ENCODE data around the gene AGGF1. TPM values are rescaled to one million over a fixed set of nuclear protein-coding genes. Genes with fewer than 3 reads are reported as not detected.

Gene AGGF1
- total and polyA plus RNA-seq, 7 experiments from 2014 or later, result 17.2 to 33.3 (median 29.2) TPM

DNA sequence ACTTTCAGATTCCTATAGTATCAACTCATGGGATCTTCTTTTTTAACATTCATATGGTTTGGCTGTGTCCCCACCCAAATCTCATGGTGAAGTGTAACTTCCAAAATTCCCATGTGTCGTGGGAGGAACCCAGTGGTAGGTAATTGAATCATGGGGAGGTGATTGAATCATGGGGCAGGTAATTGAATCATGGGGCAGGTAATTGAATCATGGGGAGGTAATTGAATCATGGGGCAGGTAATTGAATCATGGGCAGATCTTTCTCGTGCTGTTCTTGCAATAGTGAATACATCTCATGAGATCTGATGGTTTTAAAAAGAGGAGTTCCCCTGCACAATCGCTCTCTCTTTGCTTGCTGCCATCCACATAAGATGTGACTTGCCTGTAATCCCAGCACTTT, 21.8 kb upstream of the AGGF1 start:
- Mint-ChIP-seq H3K27me3 (peaks cover 17 to 37% (median 31%) of the 10 kb centered on the region in 5 donors), H3K36me3 (no peaks in the 10 kb centered on the region), H3K4me1 (peaks cover 0 to 13% (median 0%) of the 10 kb centered on the region in 7 donors), H3K4me3 (no peak overlapping the region), H3K9me3 (peaks cover 0 to 4% (median 0%) of the 10 kb centered on the region in 11 donors), H3K27ac (no peak overlapping the region)
- Histone ChIP-seq H3K27me3 (ENCODE audit: control insufficient read depth in 2 of 2, insufficient read depth in 2 of 2, low read length in 2 of 2) (no peaks in the 10 kb centered on the region), H3K36me3 (ENCODE audit: control insufficient read depth in 2 of 3, insufficient read depth in 3 of 3, low read length in 3 of 3) (no peaks in the 10 kb centered on the region), H3K27ac (ENCODE audit: low read depth, low read length) (no peak overlapping the region), H3K9me3 (ENCODE audit: control insufficient read depth in 2 of 3, low read length in 3 of 3) (no peaks in the 10 kb centered on the region), H3K4me1 (ENCODE audit: control insufficient read depth in 2 of 2, insufficient read depth in 2 of 2, low read length in 2 of 2) (no peaks in the 10 kb centered on the region), H3K4me3 (ENCODE audit: low read length) (no peak overlapping the region)
- intact Hi-C loops (cut with micrococcal nuclease), result no loop called here
- DNase-seq, result no peak
- POLR2A ChIA-PET, result no interaction called here
- CTCF ChIA-PET, result no interaction called here
- no peak for ATAC-seq

DNA sequence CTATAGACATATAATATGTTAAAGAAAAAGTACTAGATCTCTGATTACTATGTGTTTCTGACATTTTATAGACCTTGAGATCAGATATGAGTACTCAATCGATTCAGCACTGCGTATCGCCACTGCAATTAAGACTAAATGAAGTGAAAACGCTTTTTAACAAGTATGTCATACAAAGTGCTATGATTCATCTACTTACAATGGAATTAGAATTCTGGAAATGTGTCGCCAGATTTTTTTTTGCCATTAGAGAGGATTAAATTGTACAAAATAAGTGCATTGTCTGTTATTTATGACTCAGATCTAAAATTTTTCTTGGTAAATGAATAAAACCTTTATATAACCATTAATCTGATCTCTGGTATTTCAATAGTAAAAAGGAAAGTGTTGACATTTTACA, 20.0 kb upstream of the AGGF1 start:
- H3K27me3 ChIP-seq (ENCODE audit: control insufficient read depth in 2 of 2, insufficient read depth in 2 of 2, low read length in 2 of 2), result no peaks in the 10 kb centered on the region
- Mint-ChIP-seq H3K4me3 (no peak overlapping the region), H3K4me1 (peaks cover 0 to 13% (median 0%) of the 10 kb centered on the region in 7 donors), H3K9me3 (peaks cover 0 to 4% (median 0%) of the 10 kb centered on the region in 11 donors), H3K36me3 (no peaks in the 10 kb centered on the region), H3K27me3 (peaks cover 11 to 34% (median 22%) of the 10 kb centered on the region in 5 donors), H3K27ac (no peak overlapping the region)
- DNase-seq, result no peak
- CTCF ChIA-PET, result no interaction called here
- H3K36me3 ChIP-seq (ENCODE audit: control insufficient read depth in 2 of 3, insufficient read depth in 3 of 3, low read length in 3 of 3), result no peaks in the 10 kb centered on the region
- no peak overlapping the region for H3K27ac ChIP-seq (ENCODE audit: low read depth, low read length)
- intact Hi-C loops (cut with micrococcal nuclease), result no loop called here
- H3K4me3 ChIP-seq (ENCODE audit: low read length), result no peak overlapping the region
- no peak for ATAC-seq
- no peaks in the 10 kb centered on the region for H3K9me3 ChIP-seq (ENCODE audit: control insufficient read depth in 2 of 3, low read length in 3 of 3)
- POLR2A ChIA-PET, result no interaction called here
- no peaks in the 10 kb centered on the region for H3K4me1 ChIP-seq (ENCODE audit: control insufficient read depth in 2 of 2, insufficient read depth in 2 of 2, low read length in 2 of 2)

DNA sequence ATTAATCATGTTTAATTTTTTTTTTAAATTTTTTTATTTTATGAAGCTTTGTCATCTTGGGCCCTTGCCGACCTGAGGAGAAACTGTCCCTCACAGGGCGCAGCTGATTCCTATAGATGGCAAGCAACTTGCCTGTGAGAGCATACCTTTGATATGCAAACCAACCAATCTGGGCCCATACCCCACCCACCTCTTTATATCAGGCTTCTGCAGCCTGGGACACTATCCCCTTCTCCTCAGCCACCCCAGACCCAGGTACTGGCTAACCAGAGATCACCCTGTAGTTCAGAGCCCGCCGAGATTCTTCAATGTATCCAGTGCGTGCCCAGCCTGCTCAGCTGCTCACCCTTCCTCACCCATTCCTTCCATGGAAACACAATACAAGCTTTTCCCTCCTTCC, 18.7 kb upstream of the AGGF1 start:
- H3K4me1 Mint-ChIP-seq, result peaks cover 0 to 13% (median 0%) of the 10 kb centered on the region in 7 donors
- Histone ChIP-seq H3K4me3 (ENCODE audit: low read length) (no peak overlapping the region), H3K36me3 (ENCODE audit: control insufficient read depth in 2 of 3, insufficient read depth in 3 of 3, low read length in 3 of 3) (no peaks in the 10 kb centered on the region), H3K9me3 (ENCODE audit: control insufficient read depth in 2 of 3, low read length in 3 of 3) (no peaks in the 10 kb centered on the region), H3K27me3 (ENCODE audit: control insufficient read depth in 2 of 2, insufficient read depth in 2 of 2, low read length in 2 of 2) (no peaks in the 10 kb centered on the region), H3K4me1 (ENCODE audit: control insufficient read depth in 2 of 2, insufficient read depth in 2 of 2, low read length in 2 of 2) (no peaks in the 10 kb centered on the region), H3K27ac (ENCODE audit: low read depth, low read length) (no peak overlapping the region)
- DNase-seq (no peak), ATAC-seq (no peak)
- peaks cover 0 to 4% (median 0%) of the 10 kb centered on the region in 11 donors for H3K9me3 Mint-ChIP-seq
- intact Hi-C loops (cut with micrococcal nuclease), result no loop called here
- ChIA-PET CTCF (no interaction called here), POLR2A (no interaction called here)
- H3K27me3 Mint-ChIP-seq, result peaks cover 13 to 32% (median 17%) of the 10 kb centered on the region in 5 donors
- no peaks in the 10 kb centered on the region for H3K36me3 Mint-ChIP-seq
- no peak overlapping the region for H3K4me3 Mint-ChIP-seq
- no peak overlapping the region for H3K27ac Mint-ChIP-seq

DNA sequence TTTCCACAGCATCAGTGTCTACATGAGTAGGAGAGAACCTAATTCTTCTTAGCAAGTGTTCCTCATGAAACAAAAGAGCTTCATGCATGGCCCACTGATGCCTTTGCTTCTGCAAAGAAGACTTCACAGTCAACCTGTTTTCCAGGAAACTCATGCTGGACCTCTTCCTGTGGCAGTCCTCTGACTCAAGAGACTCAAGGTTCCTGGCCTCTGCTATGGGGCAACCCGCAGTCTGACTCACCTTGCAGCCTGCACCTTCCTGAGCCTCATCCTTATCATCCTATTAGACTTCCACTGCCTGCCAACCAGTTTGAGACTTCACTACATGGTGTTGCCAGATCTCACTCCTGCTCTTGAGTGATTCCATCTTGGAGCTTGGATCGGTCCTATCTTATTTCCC, 17.6 kb upstream of the AGGF1 start:
- H3K4me1 Mint-ChIP-seq, result peaks cover 0 to 13% (median 0%) of the 10 kb centered on the region in 7 donors
- ATAC-seq, result no peak

DNA sequence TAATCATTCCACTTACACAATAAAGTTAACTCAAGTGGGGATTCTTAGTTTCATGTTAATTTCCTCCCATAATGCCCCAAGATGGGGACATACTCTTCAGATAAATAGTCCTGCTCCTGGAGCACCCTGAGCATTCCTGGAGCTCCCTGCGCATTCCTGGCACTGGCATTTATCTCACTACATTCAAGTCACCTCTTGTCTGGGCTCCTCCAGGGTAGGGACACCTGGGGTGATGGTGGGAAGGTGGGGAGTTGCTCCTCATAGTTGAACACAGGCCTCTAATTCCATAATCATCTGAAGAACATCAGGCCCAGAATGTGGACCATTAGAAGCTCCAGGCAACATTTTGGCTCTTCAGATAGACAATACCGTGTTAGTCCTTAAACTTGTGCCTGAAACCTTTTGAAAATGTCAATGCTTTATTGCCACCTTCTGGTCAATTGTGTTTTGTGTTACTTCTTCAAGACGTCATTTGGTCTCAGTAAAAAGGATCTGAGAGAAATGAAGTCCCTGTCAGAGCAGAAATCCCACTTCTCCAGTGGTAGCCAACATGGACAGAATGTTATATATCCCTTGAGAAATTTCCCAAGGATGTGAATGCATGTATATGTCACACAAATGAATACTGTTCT, 14.2 kb upstream of the AGGF1 start:
- H3K4me1 ChIP-seq (ENCODE audit: control insufficient read depth in 2 of 2, insufficient read depth in 2 of 2, low read length in 2 of 2), result no peaks in the 10 kb centered on the region
- Mint-ChIP-seq H3K27me3 (peaks cover 13 to 43% (median 23%) of the 10 kb centered on the region in 5 donors), H3K9me3 (no peaks in the 10 kb centered on the region), H3K4me3 (no peak overlapping the region), H3K27ac (no peak overlapping the region), H3K36me3 (no peaks in the 10 kb centered on the region), H3K4me1 (peaks cover 0 to 13% (median 0%) of the 10 kb centered on the region in 7 donors)
- ChIA-PET CTCF (interaction anchor here (0.7 kb wide), 1 partner anchor 417 kb away, joined by 3 read pairs; no protein-coding TSS in a partner anchor), POLR2A (no interaction called here)
- no peak overlapping the region for H3K4me3 ChIP-seq (ENCODE audit: low read length)
- no peak for ATAC-seq
- intact Hi-C loops (cut with micrococcal nuclease), result loop anchor here in 1 of 2 donors (1.0 to 5.0 kb wide), 2 partner anchors 148 to 414 kb away; no protein-coding TSS in a partner anchor
- H3K9me3 ChIP-seq (ENCODE audit: control insufficient read depth in 2 of 3, low read length in 3 of 3), result no peaks in the 10 kb centered on the region
- DNase-seq, result peak in 5 of 9 donors; percentile 2 to 21 (median 8)
- no peak overlapping the region for H3K27ac ChIP-seq (ENCODE audit: low read depth, low read length)
- no peaks in the 10 kb centered on the region for H3K36me3 ChIP-seq (ENCODE audit: control insufficient read depth in 2 of 3, insufficient read depth in 3 of 3, low read length in 3 of 3)
- no peaks in the 10 kb centered on the region for H3K27me3 ChIP-seq (ENCODE audit: control insufficient read depth in 2 of 2, insufficient read depth in 2 of 2, low read length in 2 of 2)

More for the DNA sequence above, 17.6 kb upstream of the AGGF1 start:
- POLR2A ChIA-PET, result no interaction called here
- Mint-ChIP-seq H3K27ac (no peak overlapping the region), H3K36me3 (no peaks in the 10 kb centered on the region), H3K4me3 (no peak overlapping the region), H3K27me3 (peaks cover 10 to 39% (median 18%) of the 10 kb centered on the region in 5 donors), H3K9me3 (peaks cover 0 to 4% (median 0%) of the 10 kb centered on the region in 11 donors)
- H3K9me3 ChIP-seq (ENCODE audit: control insufficient read depth in 2 of 3, low read length in 3 of 3), result no peaks in the 10 kb centered on the region
- intact Hi-C loops (cut with micrococcal nuclease), result no loop called here
- no peak for DNase-seq
- CTCF ChIA-PET, result interaction anchor here (1.5 kb wide), 1 partner anchor 82 kb away, joined by 3 read pairs; no protein-coding TSS in a partner anchor
- H3K4me3 ChIP-seq (ENCODE audit: low read length), result no peak overlapping the region
- H3K27me3 ChIP-seq (ENCODE audit: control insufficient read depth in 2 of 2, insufficient read depth in 2 of 2, low read length in 2 of 2), result no peaks in the 10 kb centered on the region
- H3K27ac ChIP-seq (ENCODE audit: low read depth, low read length), result no peak overlapping the region
- H3K36me3 ChIP-seq (ENCODE audit: control insufficient read depth in 2 of 3, insufficient read depth in 3 of 3, low read length in 3 of 3), result no peaks in the 10 kb centered on the region
- H3K4me1 ChIP-seq (ENCODE audit: control insufficient read depth in 2 of 2, insufficient read depth in 2 of 2, low read length in 2 of 2), result no peaks in the 10 kb centered on the region

DNA sequence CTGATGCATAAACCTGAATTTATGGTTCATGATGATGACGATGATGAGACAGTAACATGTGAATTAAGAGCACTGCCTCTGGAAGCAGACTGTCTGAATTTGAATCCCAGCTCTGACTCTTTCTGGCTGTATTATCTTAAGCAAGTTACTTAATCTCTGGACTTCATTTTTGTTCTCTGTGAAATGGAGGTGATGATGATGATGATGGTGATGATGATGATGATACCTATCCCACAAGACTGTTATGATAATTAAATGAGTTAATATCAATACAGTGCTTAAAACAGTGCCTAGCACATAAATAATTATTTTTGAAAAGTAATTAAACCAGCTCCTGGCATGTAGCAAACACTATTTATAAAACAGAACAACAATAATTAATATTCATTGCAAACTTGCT, 13.2 kb upstream of the AGGF1 start:
- CTCF ChIA-PET, result no interaction called here
- ATAC-seq (no peak), DNase-seq (no peak)
- intact Hi-C loops (cut with micrococcal nuclease), result loop anchor here in 1 of 2 donors (1.0 to 5.0 kb wide), 2 partner anchors 149 to 415 kb away; no protein-coding TSS in a partner anchor
- Mint-ChIP-seq H3K4me1 (peaks cover 0 to 13% (median 0%) of the 10 kb centered on the region in 7 donors), H3K9me3 (no peaks in the 10 kb centered on the region), H3K36me3 (no peaks in the 10 kb centered on the region), H3K27ac (no peak overlapping the region), H3K27me3 (peaks cover 20 to 52% (median 29%) of the 10 kb centered on the region in 5 donors), H3K4me3 (no peak overlapping the region)
- Histone ChIP-seq H3K4me3 (ENCODE audit: low read length) (no peak overlapping the region), H3K9me3 (ENCODE audit: control insufficient read depth in 2 of 3, low read length in 3 of 3) (no peaks in the 10 kb centered on the region), H3K27me3 (ENCODE audit: control insufficient read depth in 2 of 2, insufficient read depth in 2 of 2, low read length in 2 of 2) (no peaks in the 10 kb centered on the region), H3K4me1 (ENCODE audit: control insufficient read depth in 2 of 2, insufficient read depth in 2 of 2, low read length in 2 of 2) (no peaks in the 10 kb centered on the region), H3K36me3 (ENCODE audit: control insufficient read depth in 2 of 3, insufficient read depth in 3 of 3, low read length in 3 of 3) (no peaks in the 10 kb centered on the region), H3K27ac (ENCODE audit: low read depth, low read length) (no peak overlapping the region)
- POLR2A ChIA-PET, result no interaction called here

DNA sequence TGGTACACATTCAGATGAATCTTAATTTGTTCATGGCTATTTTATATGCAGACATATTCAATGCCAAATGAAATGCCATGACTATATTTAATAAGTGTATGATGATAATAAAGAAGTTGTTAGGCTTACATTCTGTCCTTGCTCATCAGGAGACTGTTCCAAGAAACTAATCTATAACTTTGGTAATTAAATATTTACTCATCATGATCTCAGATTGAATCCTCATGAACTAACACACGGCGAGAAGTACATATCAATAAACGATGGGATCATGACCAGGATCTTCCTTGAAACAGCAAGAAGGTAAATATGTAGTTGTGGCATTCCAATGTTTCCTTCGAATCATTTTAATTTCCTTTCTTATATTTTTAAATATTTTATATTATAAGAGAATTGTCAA, 12.5 kb upstream of the AGGF1 start:
- Histone ChIP-seq H3K36me3 (ENCODE audit: control insufficient read depth in 2 of 3, insufficient read depth in 3 of 3, low read length in 3 of 3) (no peaks in the 10 kb centered on the region), H3K4me1 (ENCODE audit: control insufficient read depth in 2 of 2, insufficient read depth in 2 of 2, low read length in 2 of 2) (no peaks in the 10 kb centered on the region), H3K4me3 (ENCODE audit: low read length) (no peak overlapping the region), H3K9me3 (ENCODE audit: control insufficient read depth in 2 of 3, low read length in 3 of 3) (no peaks in the 10 kb centered on the region), H3K27ac (ENCODE audit: low read depth, low read length) (no peak overlapping the region), H3K27me3 (ENCODE audit: control insufficient read depth in 2 of 2, insufficient read depth in 2 of 2, low read length in 2 of 2) (no peaks in the 10 kb centered on the region)
- ATAC-seq, result no peak
- no peak for DNase-seq
- Mint-ChIP-seq H3K27ac (no peak overlapping the region), H3K27me3 (peaks cover 27 to 52% (median 35%) of the 10 kb centered on the region in 5 donors), H3K9me3 (peaks cover 0 to 2% (median 0%) of the 10 kb centered on the region in 11 donors), H3K4me3 (no peak overlapping the region), H3K36me3 (peaks cover 0 to 3% (median 0%) of the 10 kb centered on the region in 5 donors), H3K4me1 (peaks cover 0 to 8% (median 0%) of the 10 kb centered on the region in 7 donors)
- ChIA-PET POLR2A (no interaction called here), CTCF (no interaction called here)
- intact Hi-C loops (cut with micrococcal nuclease), result loop anchor here in 1 of 2 donors (5.0 kb wide), 1 partner anchor 415 kb away; no protein-coding TSS in a partner anchor
